Keratinocyte (primary cell): ENCODE data around the gene ANO9. TPM values are rescaled to one million over a fixed set of nuclear protein-coding genes. Genes with fewer than 3 reads are reported as not detected.
"Not testable (repeated sequence)": the region's sequence is repeated elsewhere in the genome, so short reads cannot be mapped to it uniquely, and the experiment has no call there.

Source experiments
- DNase-seq: peaks from one replicate; pipeline ENCODE4 v3.0.0-alpha.2; 2011; ENCODE audit warnings: low read depth, missing footprints, low spot score
- FAIRE-seq: peaks from 2 replicates; lab custom pipeline; 2011; peaks lifted over from hg19 to GRCh38; lab: Jason Lieb, UNC
- H2AFZ ChIP-seq: 2 replicates; pipeline ENCODE4 v1.6.0; 2012; ENCODE audit warnings: low read length, control low read depth, inconsistent platforms; ENCODE audit not compliant: control insufficient read depth
- H3K27ac ChIP-seq: 2 replicates; pipeline ENCODE4 v1.5.1; 2011; ENCODE audit warnings: low read length; ENCODE audit not compliant: control insufficient read depth, insufficient read depth
- H3K27me3 ChIP-seq: 3 replicates; pipeline ENCODE4 v1.6.0; 2011; ENCODE audit warnings: low read length; ENCODE audit not compliant: control insufficient read depth, insufficient read depth; ENCODE audit errors: extremely low read depth
- H3K36me3 ChIP-seq, 2 experiments: 2 replicates in 1 of 2; 3 replicates in 1 of 2; pipeline ENCODE4 v1.5.1; 2011; ENCODE audit warnings: low read length in 2 of 2, mild to moderate bottlenecking in 1 of 2; ENCODE audit not compliant: control insufficient read depth in 2 of 2, insufficient read depth in 2 of 2; ENCODE audit errors: extremely low read depth in 1 of 2
- H3K4me1 ChIP-seq: 3 replicates; pipeline ENCODE4 v1.5.1; 2011; ENCODE audit warnings: low read length; ENCODE audit not compliant: control insufficient read depth, insufficient read depth; ENCODE audit errors: extremely low read depth
- H3K4me2 ChIP-seq: 3 replicates; pipeline ENCODE4 v1.6.0; 2011; ENCODE audit warnings: low read depth, low read length; ENCODE audit not compliant: control insufficient read depth, insufficient read depth; ENCODE audit errors: extremely low read depth
- H3K4me3 ChIP-seq, 3 experiments: fragments of 200-600 bp in 1 of 3; sonication (generic) in 1 of 3; 2 replicates in 2 of 3; 3 replicates in 1 of 3; pipeline ENCODE4 v1.5.1; 2011 to 2016; ENCODE audit warnings: low read length in 3 of 3, mild to moderate bottlenecking in 3 of 3, control low read depth in 2 of 3, inconsistent platforms in 1 of 3, low read depth in 1 of 3, mixed read lengths in 1 of 3, mixed run types in 1 of 3, moderate library complexity in 1 of 3; ENCODE audit not compliant: control insufficient read depth in 2 of 3, insufficient read depth in 2 of 3; ENCODE audit errors: extremely low read depth in 1 of 3
- H3K79me2 ChIP-seq: 2 replicates; pipeline ENCODE4 v1.6.0; 2012; ENCODE audit warnings: low read length; ENCODE audit not compliant: control insufficient read depth, insufficient read depth
- H3K9ac ChIP-seq: 3 replicates; pipeline ENCODE4 v1.6.0; 2011; ENCODE audit warnings: low read length; ENCODE audit not compliant: control insufficient read depth, insufficient read depth; ENCODE audit errors: extremely low read depth
- H3K9me1 ChIP-seq: 3 replicates; pipeline ENCODE4 v1.6.0; 2011; ENCODE audit warnings: low read length; ENCODE audit not compliant: control insufficient read depth, insufficient read depth; ENCODE audit errors: extremely low read depth
- H3K9me3 ChIP-seq: 2 replicates; pipeline ENCODE4 v1.5.1; 2012; ENCODE audit warnings: low read depth, low read length; ENCODE audit not compliant: control insufficient read depth
- H4K20me1 ChIP-seq: 3 replicates; pipeline ENCODE4 v1.6.0; 2011; ENCODE audit warnings: low read length; ENCODE audit not compliant: control insufficient read depth, insufficient read depth; ENCODE audit errors: extremely low read depth
- CTCF ChIP-seq, 3 experiments: IDR thresholded peaks in 1 of 3; conservative IDR thresholded peaks in 1 of 3; optimal IDR thresholded peaks in 1 of 3; 2 replicates in 2 of 3; 3 replicates in 1 of 3; pipeline versions ENCODE3 to v1.5.1; 2011; ENCODE audit warnings: low read length in 3 of 3, mild to moderate bottlenecking in 3 of 3, moderate library complexity in 2 of 3, control low read depth in 1 of 3, inconsistent platforms in 1 of 3; ENCODE audit not compliant: insufficient read depth in 2 of 3; ENCODE audit errors: extremely low read depth in 1 of 3
- EZH2 ChIP-seq: IDR thresholded peaks from one replicate; pipeline ENCODE4 v1.6.1; 2012; ENCODE audit warnings: inconsistent platforms, mild to moderate bottlenecking, low read length, moderate library complexity
- dilution Hi-C: fragments of 300-500 bp; cut with MboI; formaldehyde crosslinking; loops from one replicate; pipeline ENCODE4 v1.7.0; 2020; ENCODE audit warnings: low sequenced_read_pairs; ENCODE audit not compliant: extremely low pct_ligation_motif_present
- polyA plus RNA-seq, 5 experiments: library from polyadenylated mRNA; depleted of rRNA in 3 of 5; stranded (reverse) in 3 of 5; stranded (forward) in 1 of 5; unstranded in 1 of 5; fragments of >200 nt; gene quantifications; 1 replicate in 1 of 5; 2 replicates in 3 of 5; 3 replicates in 1 of 5; pipeline versions ENCODE4 v1.2.1 to v1.2.3, GENCODE V29; 2011 to 2012; ENCODE audit warnings: missing spikeins in 2 of 5, low read depth in 1 of 5, low replicate concordance in 1 of 5

The ANO9 gene
- polyA plus RNA-seq, 1 donor (not counting 4 experiments of a cell fraction or from before 2014, with no cell fraction given): 16.1 TPM

DNA sequence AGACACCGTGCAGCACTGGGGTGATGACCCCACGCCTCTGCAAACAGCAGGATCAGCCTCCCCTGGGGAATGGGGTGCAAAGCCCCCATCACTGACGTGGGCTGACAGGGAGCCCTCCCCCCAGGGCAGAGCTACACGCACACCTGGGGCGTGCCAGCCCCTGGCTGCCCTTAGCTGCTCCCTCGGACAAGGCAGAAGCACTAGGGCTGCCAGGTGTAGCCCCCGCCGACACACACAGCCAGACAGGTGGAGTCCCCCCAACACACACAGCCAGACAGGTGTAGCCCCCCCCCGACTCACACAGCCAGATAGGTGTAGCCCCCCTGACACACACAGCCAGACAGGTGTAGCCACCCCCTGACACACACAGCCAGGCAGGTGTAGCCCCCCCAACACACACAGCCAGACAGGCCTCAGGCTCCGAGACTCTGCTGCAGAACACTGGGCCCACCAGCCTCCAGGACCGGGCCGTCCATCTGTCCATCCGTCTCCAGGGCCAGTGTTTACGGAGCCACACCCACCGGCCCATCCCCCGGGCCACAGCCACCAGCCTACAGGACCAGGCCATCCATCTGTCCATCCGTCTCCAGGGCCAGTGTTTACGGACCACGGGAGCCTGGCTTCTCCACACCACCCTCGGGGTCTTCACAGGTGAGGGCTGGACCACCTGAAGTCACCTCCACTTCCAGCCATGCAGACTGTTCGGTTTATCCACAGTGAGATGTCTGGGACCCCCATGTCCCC lies 3.5 kb downstream of the ANO9 start:
- FAIRE-seq: no peak
- H3K36me3 ChIP-seq: no peaks in the 10 kb centered on the region
- dilution Hi-C loops: no loop called here
- no peaks in the 10 kb centered on the region for H3K9me1 ChIP-seq
- H3K4me2 ChIP-seq: no peak overlapping the region
- H3K4me3 ChIP-seq: no peak overlapping the region
- TF ChIP-seq EZH2: no peak
- TF ChIP-seq CTCF (optimal IDR thresholded peaks at IDR 0.05 in 1 of 3, IDR thresholded peaks at IDR 0.05 in 1 of 3, conservative IDR thresholded peaks at IDR 0.05 in 1 of 3; ENCODE audit: extremely low read depth in 1 of 3, insufficient read depth in 2 of 3, low read length in 3 of 3): no peak
- H3K4me1 ChIP-seq: peaks cover 19% of the 10 kb centered on the region
- H4K20me1 ChIP-seq: no peaks in the 10 kb centered on the region
- H3K9me3 ChIP-seq: no peaks in the 10 kb centered on the region
- no peak overlapping the region for H3K27ac ChIP-seq
- no peak for DNase-seq
- H2AFZ ChIP-seq: no peak overlapping the region
- no peaks in the 10 kb centered on the region for H3K27me3 ChIP-seq
- H3K9ac ChIP-seq: no peak overlapping the region
- H3K79me2 ChIP-seq: peaks cover 9% of the 10 kb centered on the region

- Histone ChIP-seq H3K27ac (no peak overlapping the region), H3K4me3 (no peak overlapping the region), H2AFZ (no peak overlapping the region), H3K27me3 (no peaks in the 10 kb centered on the region), H3K9me3 (no peaks in the 10 kb centered on the region), H3K4me2 (no peak overlapping the region), H3K4me1 (peaks cover 19% of the 10 kb centered on the region), H3K79me2 (peaks cover 9% of the 10 kb centered on the region), H3K9ac (no peak overlapping the region), H4K20me1 (no peaks in the 10 kb centered on the region), H3K36me3 (peaks cover 0 to 6% of the 10 kb centered on the region in 2 experiments), H3K9me1 (no peaks in the 10 kb centered on the region)
- TF ChIP-seq CTCF (optimal IDR thresholded peaks at IDR 0.05 in 1 of 3, IDR thresholded peaks at IDR 0.05 in 1 of 3, conservative IDR thresholded peaks at IDR 0.05 in 1 of 3; ENCODE audit: extremely low read depth in 1 of 3, insufficient read depth in 2 of 3, low read length in 3 of 3) (no peak), EZH2 (no peak)
- no peak for FAIRE-seq
- dilution Hi-C loops: no loop called here
- no peak for DNase-seq
These were observed 4.5 kb downstream of the ANO9 start for GRCh38 chr11:437228-437870.

DNA sequence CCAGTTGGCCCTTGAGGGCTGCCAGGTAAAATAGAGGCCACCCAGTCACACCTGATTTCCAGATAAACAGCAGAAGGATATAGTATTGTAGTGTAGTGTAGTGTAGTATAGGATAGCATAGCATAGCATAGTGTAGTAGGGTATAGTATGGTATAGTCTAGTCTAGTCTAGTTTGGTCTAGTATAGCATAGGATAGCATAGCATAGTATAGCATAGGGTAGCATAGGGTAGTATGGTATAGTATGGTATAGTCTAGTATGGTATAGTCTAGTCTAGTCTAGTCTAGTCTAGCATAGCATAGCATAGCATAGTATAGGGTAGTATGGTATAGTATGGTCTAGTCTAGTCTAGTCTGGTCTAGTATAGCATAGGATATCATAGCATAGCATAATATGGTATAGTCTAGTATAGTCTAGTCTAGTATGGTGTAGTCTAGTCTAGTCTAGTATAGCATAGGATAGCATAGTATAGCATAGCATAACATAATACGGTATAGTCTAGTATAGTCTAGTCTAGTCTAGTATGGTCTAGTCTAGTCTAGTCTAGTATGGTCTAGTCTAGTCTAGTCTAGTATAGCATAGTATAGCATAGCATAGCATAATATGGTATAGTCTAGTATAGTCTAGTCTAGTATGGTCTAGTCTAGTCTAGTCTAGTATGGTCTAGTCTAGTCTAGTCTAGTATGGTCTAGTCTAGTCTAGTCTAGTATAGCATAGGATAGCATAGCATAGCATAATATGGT lies 6.6 kb downstream of the ANO9 start:
- H3K79me2 ChIP-seq, FAIRE-seq, H3K4me3 ChIP-seq, H3K4me2 ChIP-seq, H3K27me3 ChIP-seq, H4K20me1 ChIP-seq, H3K9ac ChIP-seq, H3K4me1 ChIP-seq, H3K36me3 ChIP-seq, DNase-seq, H2AFZ ChIP-seq, H3K9me1 ChIP-seq, dilution Hi-C loops, H3K27ac ChIP-seq, H3K9me3 ChIP-seq: not testable (repeated sequence)
